OCI-LY1 (cell line): ENCODE measurements around the gene CNTNAP5.

Source experiments
- H2AFZ ChIP-seq: fragments of 200-600 bp; sonication (generic), shearing (Covaris generic); 2 replicates; pipeline ENCODE4 v1.6.0; 2014; ENCODE audit warnings: antibody characterized with exemption, mild to moderate bottlenecking, low read length
- H3F3A ChIP-seq: fragments of 200-600 bp; sonication (generic), shearing (Covaris generic); 2 replicates; pipeline ENCODE4 v1.6.0; 2014; ENCODE audit warnings: mild to moderate bottlenecking, antibody characterized with exemption, low read length, moderate library complexity; ENCODE audit not compliant: insufficient read depth
- H3K27ac ChIP-seq: fragments of 200-600 bp; sonication (generic); 2 replicates; pipeline ENCODE4 v1.5.1; 2014; ENCODE audit warnings: low read length, mixed run types, mild to moderate bottlenecking, low read depth; ENCODE audit not compliant: poor library complexity, severe bottlenecking
- H3K27me3 ChIP-seq: fragments of 200-600 bp; sonication (generic); 2 replicates; pipeline ENCODE4 v1.6.0; 2014; ENCODE audit warnings: antibody characterized with exemption, mild to moderate bottlenecking, low read length, moderate library complexity; ENCODE audit not compliant: insufficient read depth
- H3K36me3 ChIP-seq: fragments of 200-600 bp; sonication (generic); 2 replicates; pipeline ENCODE4 v1.6.1; 2014; ENCODE audit warnings: mild to moderate bottlenecking, antibody characterized with exemption, low read length, moderate library complexity, mixed read lengths; ENCODE audit not compliant: insufficient read depth
- H3K4me1 ChIP-seq: fragments of 200-600 bp; sonication (generic); 2 replicates; pipeline ENCODE4 v1.5.1; 2014; ENCODE audit warnings: mild to moderate bottlenecking, low read length, moderate library complexity; ENCODE audit not compliant: insufficient read depth, severe bottlenecking
- H3K4me2 ChIP-seq: fragments of 200-600 bp; sonication (generic), shearing (Covaris generic); 2 replicates; pipeline ENCODE4 v1.6.1; 2014; ENCODE audit warnings: low read length
- H3K4me3 ChIP-seq: fragments of 200-600 bp; sonication (generic); 2 replicates; pipeline ENCODE4 v1.5.1; 2014; ENCODE audit warnings: low read length, low read depth, mild to moderate bottlenecking, mixed read lengths; ENCODE audit not compliant: poor library complexity, severe bottlenecking
- H3K79me2 ChIP-seq: fragments of 200-600 bp; shearing (Covaris generic); 2 replicates; pipeline ENCODE4 v1.6.1; 2016; ENCODE audit warnings: mixed run types, low read length, mixed read lengths; ENCODE audit not compliant: insufficient read depth
- H3K9ac ChIP-seq: fragments of 200-600 bp; sonication (generic), shearing (Covaris generic); 2 replicates; pipeline ENCODE4 v1.6.1; 2014; ENCODE audit warnings: mild to moderate bottlenecking, low read length, mixed read lengths
- H3K9me2 ChIP-seq: fragments of 200-600 bp; sonication (generic), shearing (Covaris generic); 2 replicates; pipeline ENCODE4 v1.6.1; 2014; ENCODE audit warnings: low read depth, mild to moderate bottlenecking, low read length, mixed read lengths
- H3K9me3 ChIP-seq: fragments of 200-600 bp; shearing (Covaris generic); 2 replicates; pipeline ENCODE4 v1.6.1; 2014; ENCODE audit warnings: low read length, mixed read lengths
- H4K20me1 ChIP-seq: fragments of 200-600 bp; sonication (generic), shearing (Covaris generic); 2 replicates; pipeline ENCODE4 v1.6.0; 2016; ENCODE audit warnings: mild to moderate bottlenecking, low read length; ENCODE audit not compliant: insufficient read depth
- EZH2 ChIP-seq: fragments of 200-600 bp; sonication (generic), shearing (Covaris generic); IDR thresholded peaks from 2 replicates; pipeline ENCODE4 v1.8.0; 2017; ENCODE audit warnings: borderline replicate concordance, mixed run types, mild to moderate bottlenecking, antibody characterized with exemption, low read length, moderate library complexity, mixed read lengths
- TF ChIP-seq, protein P1 (sequence below): fragments of 200-600 bp; sonication (generic), shearing (Covaris generic); IDR thresholded peaks from 2 replicates; pipeline ENCODE4 v1.5.1; 2017; ENCODE audit warnings: mild to moderate bottlenecking, antibody characterized with exemption, low read length, moderate library complexity, mixed read lengths

The CNTNAP5 gene

DNA sequence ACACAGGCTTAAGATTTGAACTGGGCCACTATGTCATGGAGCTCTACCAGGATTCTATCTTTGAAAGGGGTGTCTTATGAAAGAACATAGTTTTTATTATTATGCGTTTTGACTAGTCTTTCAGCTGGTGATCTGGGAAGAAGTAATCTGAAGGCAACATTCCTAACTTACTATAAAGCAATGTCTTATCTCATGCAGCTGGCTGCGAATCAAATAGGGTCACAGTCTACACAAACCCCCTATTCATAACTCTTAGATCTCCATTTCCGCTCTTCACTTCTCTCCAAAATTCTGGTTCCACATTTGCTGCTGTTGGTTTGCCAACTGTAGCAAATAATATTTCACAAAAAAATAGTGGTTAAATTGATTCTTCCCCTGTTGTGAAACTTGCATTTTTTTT is 813.3 kb downstream of the CNTNAP5 start:
- H3K4me1 ChIP-seq, result no peaks in the 10 kb centered on the region

DNA sequence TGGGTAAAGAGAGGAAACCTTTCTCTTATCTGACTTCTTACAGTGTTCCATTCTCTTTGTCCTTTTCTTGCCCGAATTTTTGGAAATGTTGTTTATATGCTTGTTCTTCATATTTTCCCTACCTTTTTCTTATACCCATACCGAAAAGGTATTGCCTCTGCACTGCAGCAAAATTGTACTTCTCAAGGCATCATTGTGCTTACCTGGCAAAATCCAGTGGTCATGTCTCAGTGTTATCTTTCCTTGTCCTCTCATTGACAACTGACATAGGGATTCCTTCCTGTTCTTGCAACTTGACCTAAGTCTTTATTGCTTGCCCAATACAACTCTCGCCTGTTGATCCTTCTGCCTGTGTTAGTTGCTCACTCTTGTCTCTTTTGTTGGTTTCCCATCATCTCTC is 842.2 kb downstream of the CNTNAP5 start:
- Histone ChIP-seq H3K4me1 (no peaks in the 10 kb centered on the region), H3K9ac (no peak overlapping the region), H3K27ac (no peak overlapping the region), H3K9me2 (no peaks in the 10 kb centered on the region), H3F3A (no peaks in the 10 kb centered on the region), H3K4me3 (no peak overlapping the region), H3K9me3 (no peaks in the 10 kb centered on the region), H3K36me3 (no peaks in the 10 kb centered on the region), H3K4me2 (no peak overlapping the region), H3K27me3 (no peaks in the 10 kb centered on the region), H3K79me2 (no peaks in the 10 kb centered on the region), H4K20me1 (no peaks in the 10 kb centered on the region), H2AFZ (no peak overlapping the region)
- TF ChIP-seq EZH2, result no peak
- TF ChIP-seq, protein P1, sequence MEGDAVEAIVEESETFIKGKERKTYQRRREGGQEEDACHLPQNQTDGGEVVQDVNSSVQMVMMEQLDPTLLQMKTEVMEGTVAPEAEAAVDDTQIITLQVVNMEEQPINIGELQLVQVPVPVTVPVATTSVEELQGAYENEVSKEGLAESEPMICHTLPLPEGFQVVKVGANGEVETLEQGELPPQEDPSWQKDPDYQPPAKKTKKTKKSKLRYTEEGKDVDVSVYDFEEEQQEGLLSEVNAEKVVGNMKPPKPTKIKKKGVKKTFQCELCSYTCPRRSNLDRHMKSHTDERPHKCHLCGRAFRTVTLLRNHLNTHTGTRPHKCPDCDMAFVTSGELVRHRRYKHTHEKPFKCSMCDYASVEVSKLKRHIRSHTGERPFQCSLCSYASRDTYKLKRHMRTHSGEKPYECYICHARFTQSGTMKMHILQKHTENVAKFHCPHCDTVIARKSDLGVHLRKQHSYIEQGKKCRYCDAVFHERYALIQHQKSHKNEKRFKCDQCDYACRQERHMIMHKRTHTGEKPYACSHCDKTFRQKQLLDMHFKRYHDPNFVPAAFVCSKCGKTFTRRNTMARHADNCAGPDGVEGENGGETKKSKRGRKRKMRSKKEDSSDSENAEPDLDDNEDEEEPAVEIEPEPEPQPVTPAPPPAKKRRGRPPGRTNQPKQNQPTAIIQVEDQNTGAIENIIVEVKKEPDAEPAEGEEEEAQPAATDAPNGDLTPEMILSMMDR, result no peak

More for the DNA sequence above, 813.3 kb downstream of the CNTNAP5 start:
- H3K4me2 ChIP-seq, result no peak overlapping the region
- TF ChIP-seq, protein P1, result no peak
- no peak for TF ChIP-seq EZH2
- no peaks in the 10 kb centered on the region for H3F3A ChIP-seq
- H3K27me3 ChIP-seq, result no peaks in the 10 kb centered on the region
- no peak overlapping the region for H2AFZ ChIP-seq
- no peaks in the 10 kb centered on the region for H3K36me3 ChIP-seq
- no peaks in the 10 kb centered on the region for H3K9me3 ChIP-seq
- H3K4me3 ChIP-seq, result no peak overlapping the region
- H3K9ac ChIP-seq, result no peak overlapping the region
- H4K20me1 ChIP-seq, result no peaks in the 10 kb centered on the region
- no peaks in the 10 kb centered on the region for H3K9me2 ChIP-seq
- H3K79me2 ChIP-seq, result no peaks in the 10 kb centered on the region
- H3K27ac ChIP-seq, result no peak overlapping the region

DNA sequence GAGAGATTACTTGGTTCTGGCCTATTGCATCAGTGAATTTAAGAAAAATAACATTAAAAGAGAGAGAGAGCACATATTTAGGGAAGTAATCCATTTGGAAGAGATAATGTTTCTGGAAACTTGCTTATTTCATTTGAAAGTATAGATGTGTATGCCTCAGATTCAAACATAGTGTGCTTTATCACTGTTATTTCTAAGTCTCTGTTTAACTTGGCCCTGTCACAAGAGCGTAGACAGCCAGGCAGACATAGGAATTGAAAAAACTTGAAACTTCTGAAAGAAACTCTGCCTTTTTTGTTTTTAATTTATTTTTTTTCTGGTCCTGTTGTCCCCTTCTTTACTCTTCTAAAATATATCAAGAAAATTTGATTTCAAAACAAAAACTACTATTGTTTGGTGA is 849.1 kb downstream of the CNTNAP5 start:
- Histone ChIP-seq H3K9me3 (no peaks in the 10 kb centered on the region), H3K4me2 (no peak overlapping the region), H3K4me1 (no peaks in the 10 kb centered on the region), H3F3A (no peaks in the 10 kb centered on the region), H3K4me3 (no peak overlapping the region), H3K79me2 (no peaks in the 10 kb centered on the region), H3K9me2 (no peaks in the 10 kb centered on the region), H3K9ac (no peak overlapping the region), H3K27ac (no peak overlapping the region), H4K20me1 (no peaks in the 10 kb centered on the region), H2AFZ (no peak overlapping the region), H3K36me3 (no peaks in the 10 kb centered on the region), H3K27me3 (no peaks in the 10 kb centered on the region)
- TF ChIP-seq, protein P1, result no peak
- no peak for TF ChIP-seq EZH2
